Neural crest cell (in vitro differentiated cells): Measurements from ENCODE around the gene ATG7. TPM values are rescaled to one million over a fixed set of nuclear protein-coding genes. Genes with fewer than 3 reads are reported as not detected.

Experiments
- DNase-seq: peaks from one replicate; pipeline ENCODE4 v3.0.0; 2021; ENCODE audit warnings: low read depth, mixed read lengths, low spot score
- H3K27ac Mint-ChIP-seq: one replicate; pipeline ENCODE4 v1.8.0; 2021; ENCODE audit warnings: mild to moderate bottlenecking, mixed read lengths; ENCODE audit not compliant: unreplicated experiment
- H3K27me3 Mint-ChIP-seq: 2 replicates; pipeline ENCODE4 v1.8.0; 2021; ENCODE audit warnings: low read depth, mild to moderate bottlenecking, mixed read lengths
- H3K36me3 Mint-ChIP-seq: 2 replicates; pipeline ENCODE4 v1.8.0; 2021; ENCODE audit warnings: low read depth, mild to moderate bottlenecking, mixed read lengths
- H3K4me1 Mint-ChIP-seq: 2 replicates; pipeline ENCODE4 v1.8.0; 2021; ENCODE audit warnings: mixed read lengths
- H3K4me3 Mint-ChIP-seq: one replicate; pipeline ENCODE4 v1.8.0; 2021; ENCODE audit warnings: mild to moderate bottlenecking, mixed read lengths
- H3K9me3 Mint-ChIP-seq: 2 replicates; pipeline ENCODE4 v1.8.0; 2021; ENCODE audit warnings: mixed read lengths
- CTCF ChIP-seq: fragments of 200-600 bp; sonication (generic); conservative IDR thresholded peaks from 2 replicates; pipeline ENCODE4 v1.5.0; 2021; ENCODE audit warnings: antibody characterized with exemption, mild to moderate bottlenecking
- total RNA-seq: library from RNA; stranded (reverse); gene quantifications from 2 replicates; pipeline ENCODE4 v1.2.1, GENCODE V29; 2021

Gene ATG7
- total RNA-seq, 1 donor from 2014 or later, result 29.6 TPM

DNA sequence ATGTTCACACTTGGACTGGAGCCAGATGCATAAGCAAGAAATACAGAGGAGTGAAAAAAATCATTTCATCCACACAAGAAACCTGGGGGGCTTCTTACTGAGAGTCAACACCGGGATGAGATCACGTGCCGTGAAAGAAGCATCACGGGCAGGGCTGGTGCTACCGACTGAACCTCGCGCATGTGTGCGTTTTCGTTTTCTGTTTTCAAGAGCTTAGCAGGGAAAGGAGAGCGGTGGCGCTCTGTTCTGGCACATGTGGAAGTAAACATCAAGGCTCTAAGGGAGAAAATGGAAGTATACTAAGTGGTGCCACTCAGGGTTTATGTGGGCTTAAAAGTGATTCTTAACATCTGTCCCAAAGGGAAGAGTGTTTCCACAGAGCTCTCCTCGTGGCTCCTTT is 315.6 kb downstream of the ATG7 start:
- peak overlapping the region; percentile 96 for H3K27ac Mint-ChIP-seq
- no peaks in the 10 kb centered on the region for H3K9me3 Mint-ChIP-seq
- peaks cover 16% of the 10 kb centered on the region for H3K36me3 Mint-ChIP-seq
- no peak for TF ChIP-seq CTCF
- no peak overlapping the region for H3K4me3 Mint-ChIP-seq
- no peak for DNase-seq
- H3K27me3 Mint-ChIP-seq, result no peaks in the 10 kb centered on the region
- H3K4me1 Mint-ChIP-seq, result peaks cover 90% of the 10 kb centered on the region

GRCh38 chr3:11588338-11588737 is 316.1 kb downstream of the ATG7 start:
- peak overlapping the region; percentile 31 for H3K4me3 Mint-ChIP-seq
- H3K9me3 Mint-ChIP-seq, result no peaks in the 10 kb centered on the region
- H3K27ac Mint-ChIP-seq, result peak overlapping the region; percentile 91
- H3K36me3 Mint-ChIP-seq, result peaks cover 16% of the 10 kb centered on the region
- H3K27me3 Mint-ChIP-seq, result no peaks in the 10 kb centered on the region
- H3K4me1 Mint-ChIP-seq, result peaks cover 90% of the 10 kb centered on the region
- TF ChIP-seq CTCF, result no peak
- DNase-seq, result no peak

DNA sequence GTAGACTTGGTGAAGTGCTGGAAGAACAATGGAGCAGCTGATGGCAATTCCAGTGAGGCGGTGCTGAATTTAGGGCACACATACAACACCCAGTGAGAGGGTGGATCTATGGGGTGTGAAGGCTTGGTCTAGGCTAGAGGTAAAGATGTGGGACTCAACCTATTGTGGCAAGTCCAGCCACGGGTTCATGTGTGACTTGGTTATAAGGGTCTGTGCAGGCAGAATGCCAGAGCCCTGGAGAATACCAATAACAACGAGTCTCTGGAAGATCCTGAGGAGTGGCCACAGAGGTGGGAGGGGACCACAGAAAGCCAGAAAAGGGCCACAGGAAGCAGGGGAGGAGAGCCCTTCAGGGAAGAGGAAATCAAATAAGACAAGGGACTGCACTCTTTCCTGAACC is 316.6 kb downstream of the ATG7 start:
- Mint-ChIP-seq H3K4me1 (peaks cover 90% of the 10 kb centered on the region), H3K27me3 (no peaks in the 10 kb centered on the region), H3K27ac (peak overlapping the region; percentile 91), H3K4me3 (peak overlapping the region; percentile 31), H3K9me3 (no peaks in the 10 kb centered on the region), H3K36me3 (peaks cover 16% of the 10 kb centered on the region)
- no peak for TF ChIP-seq CTCF
- no peak for DNase-seq

- Mint-ChIP-seq H3K27me3 (no peaks in the 10 kb centered on the region), H3K36me3 (peaks cover 22% of the 10 kb centered on the region), H3K4me1 (peaks cover 90% of the 10 kb centered on the region), H3K9me3 (no peaks in the 10 kb centered on the region), H3K4me3 (no peak overlapping the region), H3K27ac (no peak overlapping the region)
- no peak for DNase-seq
- no peak for TF ChIP-seq CTCF
Observed at GRCh38 chr3:11589706-11590105, 317.5 kb downstream of the ATG7 start.

DNA sequence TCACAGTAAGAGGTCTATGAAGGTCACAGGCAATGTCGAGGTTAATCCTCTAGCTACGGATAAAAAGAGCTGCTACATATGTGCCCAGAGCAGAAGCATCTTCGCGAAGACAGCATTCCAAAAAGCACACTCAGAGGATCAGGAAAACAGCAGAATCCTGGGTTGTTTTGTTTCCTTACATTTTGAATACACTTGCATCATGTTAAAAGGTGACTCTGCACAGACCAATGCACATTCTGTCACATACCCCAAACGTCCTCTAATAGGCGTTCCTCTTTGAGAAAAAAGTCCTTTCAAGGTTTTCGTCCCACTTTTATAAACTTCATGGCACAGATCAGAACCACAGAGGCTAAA is 318.8 kb downstream of the ATG7 start:
- peaks cover 23% of the 10 kb centered on the region for H3K36me3 Mint-ChIP-seq
- no peaks in the 10 kb centered on the region for H3K27me3 Mint-ChIP-seq
- H3K27ac Mint-ChIP-seq, result peak overlapping the region; percentile 98
- TF ChIP-seq CTCF, result no peak
- no peaks in the 10 kb centered on the region for H3K9me3 Mint-ChIP-seq
- H3K4me3 Mint-ChIP-seq, result peak overlapping the region; percentile 77
- peaks cover 77% of the 10 kb centered on the region for H3K4me1 Mint-ChIP-seq
- no peak for DNase-seq
